Activated CD4-positive, alpha-beta T cell treated with anti-CD3 and anti-CD28 coated beads for 48 hours (primary cell): ENCODE data around the gene RPL27A.

Experiments used
- DNase-seq: peaks from one replicate; pipeline ENCODE4 v3.0.0-alpha.2; 2020

The RPL27A gene

DNA sequence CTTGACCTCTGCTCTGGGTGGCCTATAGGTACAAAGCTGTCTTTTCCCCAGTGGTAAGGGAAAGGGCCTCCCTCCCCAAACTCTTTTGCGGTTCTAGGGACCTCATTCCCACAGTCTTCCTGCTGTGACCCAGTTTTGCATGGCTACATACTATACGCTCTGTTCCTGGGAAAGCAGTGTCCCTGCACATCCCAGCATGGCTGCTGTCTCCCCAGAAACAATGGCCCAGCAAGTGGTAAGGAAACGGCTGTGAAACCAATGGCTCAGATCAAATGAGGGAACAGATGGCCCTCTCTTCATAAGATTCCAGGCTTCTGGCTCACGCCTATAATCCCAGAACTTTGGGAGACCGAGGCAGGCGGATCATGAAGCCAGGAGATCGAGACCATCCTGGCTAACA, 41.1 kb downstream of the RPL27A start:
- no peak for DNase-seq

DNA sequence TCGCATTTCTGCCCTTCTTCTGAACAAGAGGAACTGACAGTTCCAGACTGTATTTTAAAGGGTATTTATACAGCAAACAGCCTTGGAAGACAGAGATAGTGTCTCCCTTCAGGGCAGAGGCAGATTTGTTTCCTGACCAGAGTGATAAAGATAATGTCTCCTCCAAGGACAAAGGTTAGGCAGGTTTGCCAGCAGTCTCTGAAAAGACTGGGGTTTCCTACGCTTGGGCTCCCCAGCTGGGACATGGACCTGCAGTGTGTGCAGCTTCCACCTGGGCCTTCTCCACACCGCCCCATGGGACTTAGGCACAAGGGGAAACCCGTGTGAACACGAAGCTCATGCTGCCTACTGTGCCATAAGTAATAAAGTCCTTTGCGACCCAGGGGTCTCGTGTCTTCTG, 42.1 kb downstream of the RPL27A start:
- DNase-seq: no peak

DNA sequence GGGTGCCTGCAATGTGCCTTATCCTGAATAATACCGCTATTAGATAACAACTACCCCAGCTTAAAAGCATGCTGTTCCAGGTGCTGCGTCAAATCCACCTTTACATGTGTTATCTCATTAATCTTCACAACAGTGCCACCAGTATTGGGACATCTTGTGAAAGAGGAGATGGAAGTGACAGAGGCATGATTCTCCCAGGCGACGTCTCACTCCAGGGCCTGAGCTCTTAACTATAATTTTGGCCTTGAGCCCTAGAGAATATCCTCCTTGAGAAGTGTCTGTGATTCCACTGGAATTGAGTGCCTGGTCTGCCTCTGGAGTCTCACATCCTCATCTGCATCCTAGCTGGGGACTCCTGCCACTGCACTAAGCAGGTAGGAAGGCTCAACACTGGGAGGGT, 43.8 kb downstream of the RPL27A start:
- no peak for DNase-seq

DNA sequence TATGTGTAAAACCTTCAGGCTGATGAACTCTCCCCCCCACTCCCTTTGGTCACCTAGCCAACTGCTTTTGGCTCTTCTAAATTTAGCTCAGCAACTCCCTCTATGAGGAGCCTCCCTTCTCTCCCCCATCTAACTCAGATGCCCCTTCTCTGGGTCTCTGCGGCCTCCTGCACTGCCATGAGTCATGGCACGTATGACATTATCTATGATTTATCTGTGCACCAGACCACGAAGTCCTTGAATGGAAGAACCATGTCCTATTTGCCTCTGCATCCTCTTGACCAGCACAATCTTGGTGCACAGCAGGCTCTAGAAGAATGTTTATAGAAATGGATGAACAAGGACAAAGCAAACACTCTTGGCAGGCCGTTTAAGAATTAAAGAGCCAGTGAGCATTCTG, 46.0 kb downstream of the RPL27A start:
- no peak for DNase-seq

DNA sequence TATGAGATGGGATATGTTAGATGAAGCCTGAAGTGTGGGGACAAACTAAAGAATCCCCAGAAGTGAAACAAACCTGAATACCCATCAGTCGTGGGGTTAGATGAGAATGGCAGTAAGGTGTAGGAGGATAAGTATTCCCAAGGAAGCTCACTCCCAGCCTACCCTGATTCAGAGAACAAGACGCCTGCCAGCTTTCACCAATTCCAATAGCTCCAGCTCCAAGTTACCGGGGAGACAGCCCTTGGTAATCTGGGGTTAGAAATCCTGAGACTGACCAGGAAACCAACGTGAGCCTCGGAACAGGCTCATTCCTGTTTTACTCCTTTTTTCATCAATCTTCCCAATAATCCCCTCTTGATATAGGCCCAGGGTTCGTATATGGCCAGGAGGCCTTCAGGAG, 46.5 kb downstream of the RPL27A start:
- no peak for DNase-seq

DNA sequence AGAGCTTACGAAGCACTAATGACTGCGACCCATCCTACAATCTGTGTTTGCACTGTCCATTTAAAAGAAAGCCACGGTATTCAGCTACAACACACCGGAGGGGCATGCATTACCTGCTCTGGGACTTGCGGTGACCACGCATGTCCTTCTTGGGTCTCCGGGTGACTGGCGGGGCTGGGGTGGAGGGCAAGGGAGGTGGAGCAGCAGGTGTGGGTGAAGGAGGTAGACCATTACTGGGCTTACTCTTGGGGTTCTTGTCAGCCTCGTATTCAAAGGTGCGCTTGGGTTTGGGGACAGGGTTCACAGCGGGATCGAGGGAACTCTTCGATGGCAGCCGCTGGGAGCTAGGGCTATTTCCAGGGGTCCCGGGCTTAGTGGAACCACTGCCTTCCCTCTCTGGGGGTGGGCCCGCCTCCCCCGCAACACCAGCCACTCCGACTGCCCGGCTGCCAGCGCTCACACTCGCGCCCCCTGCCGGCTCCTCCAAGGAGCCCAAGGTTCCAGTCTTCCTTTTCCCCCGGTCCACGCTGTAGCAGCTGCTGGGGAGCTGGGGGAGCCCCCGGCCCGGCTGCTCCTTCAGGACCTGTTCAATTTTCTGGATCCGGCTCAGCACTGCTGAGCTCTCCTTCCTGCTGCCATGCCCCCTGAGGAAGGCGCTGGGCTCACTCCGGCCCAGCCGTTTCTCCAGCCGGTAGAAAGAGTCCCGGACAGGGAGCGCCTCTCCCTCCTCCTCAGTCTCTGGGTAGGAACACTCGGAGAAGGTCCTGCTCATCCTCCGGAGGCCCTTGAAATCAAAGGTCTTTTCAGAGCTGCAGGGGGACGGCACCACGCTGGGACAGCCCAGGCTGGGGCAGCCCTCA, 47.5 kb downstream of the RPL27A start:
- DNase-seq: no peak

DNA sequence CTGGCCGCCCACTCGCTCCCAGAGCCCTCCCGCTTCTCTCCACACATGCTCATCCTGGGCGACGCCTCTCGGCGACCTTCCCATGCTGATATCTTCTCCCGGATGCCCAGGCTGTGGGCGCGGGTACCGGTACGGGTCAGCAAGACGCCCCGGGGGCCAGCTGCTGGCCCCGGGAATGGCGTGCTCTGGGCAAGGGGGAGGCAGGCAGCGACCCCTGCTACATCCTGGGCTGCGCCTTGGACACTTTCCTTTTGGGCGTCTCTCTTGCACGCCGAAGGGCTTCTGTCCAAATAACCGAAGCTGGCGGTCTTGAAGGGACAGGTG, 48.1 kb downstream of the RPL27A start:
- no peak for DNase-seq

DNA sequence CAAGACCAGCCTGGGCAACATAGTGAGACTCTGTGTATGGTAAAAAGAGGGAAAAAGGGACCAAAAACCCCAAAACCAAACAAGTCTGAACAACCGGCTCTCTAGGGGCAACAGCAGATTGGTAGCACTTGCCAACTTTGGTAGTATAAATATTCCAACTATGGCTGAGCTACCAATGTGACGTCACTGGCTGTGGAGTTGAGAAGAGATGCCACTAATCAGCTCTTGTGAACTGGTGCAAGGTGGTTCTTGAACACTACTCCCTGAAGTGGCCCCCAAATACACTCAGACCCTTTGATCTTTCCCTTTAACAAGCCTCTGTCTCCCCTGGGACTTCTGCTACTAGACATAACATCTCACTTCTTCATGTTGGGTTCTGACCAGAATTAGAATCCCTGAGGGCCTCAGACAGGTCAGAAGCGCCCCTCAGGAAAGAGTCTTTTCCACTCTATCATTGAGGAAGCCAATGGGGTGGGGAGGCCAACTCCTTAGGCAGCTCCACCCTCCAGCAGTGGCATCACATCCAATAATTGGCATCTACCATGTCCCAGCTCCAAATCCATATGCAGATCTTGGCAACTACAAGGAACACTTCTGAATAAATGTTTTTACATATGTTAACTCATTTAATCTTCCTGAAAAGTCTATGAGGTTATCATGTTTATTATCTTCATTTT, 49.2 kb downstream of the RPL27A start:
- no peak for DNase-seq

DNA sequence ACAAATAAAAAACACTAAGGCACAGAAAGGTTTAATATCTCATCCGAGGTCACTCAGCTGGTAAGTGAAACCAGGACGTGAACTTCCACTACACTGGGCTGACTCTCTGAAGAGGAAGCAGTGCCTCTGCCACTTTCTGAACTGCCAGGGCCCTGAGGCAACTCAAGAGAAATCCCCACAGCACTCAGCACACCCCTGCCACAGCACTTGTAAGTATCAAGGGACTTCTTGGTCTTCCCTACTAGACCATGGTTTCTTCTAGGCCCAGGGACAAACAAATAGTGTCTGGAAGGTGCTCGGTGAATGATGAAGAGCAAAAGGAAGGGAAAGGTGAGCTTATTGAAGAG, 49.7 kb downstream of the RPL27A start:
- DNase-seq: no peak

DNA sequence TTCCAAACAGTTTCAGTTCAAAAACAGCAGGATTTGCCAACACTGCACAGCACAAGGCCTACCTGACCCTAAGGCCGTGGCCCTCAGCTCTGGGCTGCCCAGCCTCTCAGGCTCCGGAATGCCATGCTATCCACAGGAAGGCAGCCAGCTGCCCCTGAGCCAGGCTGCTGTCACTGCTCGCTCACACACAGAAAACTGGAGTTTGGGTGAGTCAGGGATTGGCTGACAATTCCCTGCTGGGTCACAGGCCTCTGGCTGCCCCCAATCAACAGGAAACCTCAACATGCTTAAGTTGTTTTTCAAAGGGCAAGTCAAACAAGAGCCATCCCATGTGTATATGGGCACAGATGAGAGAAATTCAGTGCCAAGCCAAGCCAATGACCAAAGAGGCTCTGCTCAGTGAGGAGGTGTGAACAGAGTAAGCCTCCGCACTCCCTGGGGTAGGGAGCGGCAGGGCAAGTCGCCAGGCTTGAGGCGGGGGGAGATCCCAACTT, 50.2 kb downstream of the RPL27A start:
- DNase-seq: no peak

DNA sequence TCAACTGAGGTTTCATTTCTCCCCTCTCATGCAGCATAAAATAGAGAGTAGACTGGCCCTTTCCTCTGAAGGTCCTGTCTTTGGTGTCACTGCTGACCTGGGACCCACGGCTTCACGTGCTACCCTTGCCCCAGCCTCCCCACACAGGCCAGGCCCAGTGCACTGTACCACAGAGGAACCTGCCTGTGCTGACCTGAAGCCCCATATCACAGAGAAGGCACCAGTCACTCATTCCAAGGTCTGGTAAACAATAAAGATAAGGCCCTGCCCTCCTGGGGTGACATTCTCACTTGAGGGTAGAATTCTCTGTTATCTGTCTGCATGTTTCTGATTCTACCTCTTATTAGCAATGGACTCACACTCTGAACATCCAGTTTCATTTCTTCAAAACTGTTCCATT, 51.3 kb downstream of the RPL27A start:
- DNase-seq: no peak

DNA sequence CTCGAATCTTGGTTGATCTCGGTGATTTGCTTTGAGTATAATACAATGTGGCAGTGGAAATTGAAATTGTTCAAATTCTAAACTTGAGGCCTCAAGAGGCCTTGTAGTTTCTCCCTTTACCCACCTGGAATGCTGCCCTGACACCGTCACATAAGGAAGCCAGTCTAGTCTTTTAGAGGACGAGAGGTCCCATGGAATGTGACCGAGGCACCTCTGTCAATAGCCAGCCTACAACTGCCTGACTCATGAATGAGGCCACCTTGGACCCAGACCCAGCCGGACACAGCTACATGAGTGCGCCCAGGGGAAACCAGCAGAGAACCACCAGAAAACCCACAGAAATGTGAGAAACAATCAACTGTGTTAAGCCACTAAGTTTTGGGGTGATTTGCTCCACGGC, 52.5 kb downstream of the RPL27A start:
- no peak for DNase-seq

DNA sequence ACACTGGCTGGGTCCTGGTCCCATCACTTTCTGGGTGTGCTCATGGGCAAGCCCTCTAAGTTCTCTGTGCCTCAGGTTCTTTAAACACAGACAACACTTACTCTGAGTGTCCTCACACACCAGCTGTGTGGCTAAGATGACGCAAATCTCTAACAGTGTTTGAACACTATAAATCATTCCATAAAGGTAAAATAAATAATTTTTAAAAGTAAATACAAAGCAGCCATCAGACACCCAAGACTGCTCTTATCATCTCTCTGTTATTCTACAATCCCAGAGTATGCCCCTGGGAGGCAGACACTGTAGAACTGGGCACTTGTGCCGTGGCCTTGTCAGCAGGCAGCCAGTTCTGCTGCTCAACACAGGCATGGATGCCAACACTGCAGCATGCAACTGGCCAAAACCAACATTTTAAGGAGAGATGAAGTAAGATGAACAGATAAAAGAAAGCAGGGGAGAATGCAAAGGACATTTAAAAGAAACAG, 56.8 kb downstream of the RPL27A start:
- DNase-seq: no peak
